GM03348 (cell line): Measurements from ENCODE around the gene NLGN4X.

Experiments used
- DNase-seq: peaks from one replicate; pipeline ENCODE4 v3.0.0; 2012; ENCODE audit warnings: low spot score

Gene NLGN4X

DNA sequence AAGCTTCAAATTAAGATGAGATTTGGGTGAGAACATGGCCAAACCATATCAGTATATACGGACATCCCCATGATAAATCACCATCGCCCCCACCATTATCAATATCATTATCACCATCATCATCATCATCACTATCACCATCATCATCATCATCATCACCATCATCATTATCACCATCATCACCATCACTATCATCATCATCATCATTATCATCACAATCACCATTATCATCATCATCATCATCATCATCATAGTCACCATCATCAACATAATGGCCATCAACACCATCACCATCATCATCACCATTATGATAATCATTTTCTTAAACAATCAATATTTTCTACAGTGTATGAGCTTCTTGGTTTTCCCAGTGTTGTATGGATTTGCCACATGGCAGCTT, 360.9 kb downstream of the NLGN4X start:
- DNase-seq, result no peak

- no peak for DNase-seq
These were observed 371.4 kb downstream of the NLGN4X start for GRCh38 chrX:5857232-5857631.

DNA sequence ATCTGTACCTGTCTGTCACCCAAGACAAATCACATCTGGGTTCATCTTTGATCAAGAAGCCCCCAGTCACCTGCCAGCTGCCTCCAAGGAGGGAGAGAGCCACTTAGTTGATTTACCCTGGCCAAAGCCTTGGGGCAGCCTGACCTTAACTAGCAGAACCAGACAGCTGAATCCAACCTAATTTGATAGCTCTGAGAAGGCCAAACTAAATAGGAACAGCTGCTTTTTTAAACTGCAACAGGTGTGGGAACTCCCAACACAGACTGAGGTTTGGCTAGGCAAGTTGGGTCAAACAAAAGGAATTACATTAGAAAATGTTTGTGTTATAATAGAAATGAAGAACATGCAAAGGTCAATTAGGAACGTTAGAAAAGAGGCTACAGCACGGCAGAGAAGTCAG, 375.7 kb downstream of the NLGN4X start:
- DNase-seq, result no peak

DNA sequence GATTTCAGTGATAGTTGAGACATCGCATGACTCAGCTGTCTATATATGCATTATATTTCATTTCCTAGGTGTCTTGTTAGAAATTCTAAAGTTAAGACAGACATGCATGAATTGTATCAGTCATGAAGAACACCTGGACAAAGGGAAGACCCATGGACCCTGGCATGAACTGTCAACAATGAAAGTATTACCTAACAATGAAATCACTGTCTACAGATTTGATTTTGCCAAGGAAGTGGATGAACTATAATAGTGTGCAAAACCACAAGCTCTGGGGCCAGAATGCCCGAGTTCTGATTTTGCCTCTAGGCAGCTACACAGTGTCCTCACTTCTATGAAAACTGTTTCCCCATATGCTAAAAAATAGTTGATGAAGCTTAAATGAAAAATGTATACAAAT, 386.1 kb downstream of the NLGN4X start:
- no peak for DNase-seq
